ENCODE results near the gene ANO7. TPM values are rescaled to one million over a fixed set of nuclear protein-coding genes. Genes with fewer than 3 reads are reported as not detected.

The ANO7 gene
- polyA plus RNA-seq, 10 donors = 0.66 to 2.0 (median 0.89) TPM

- no peak for DNase-seq
Observed at GRCh38 chr2:241249654-241250053, 61.2 kb downstream of the ANO7 start.

- no peak for DNase-seq
Observed at GRCh38 chr2:241252778-241253475, 64.5 kb downstream of the ANO7 start.

GRCh38 chr2:241254904-241255351 is 66.5 kb downstream of the ANO7 start:
- DNase-seq = no peak

GRCh38 chr2:241255542-241256167 is 67.2 kb downstream of the ANO7 start:
- DNase-seq = no peak

- DNase-seq = no peak
Observed at GRCh38 chr2:241256168-241256545, 67.7 kb downstream of the ANO7 start.

GRCh38 chr2:241257419-241258032 is 69.0 kb downstream of the ANO7 start:
- no peak for DNase-seq

- DNase-seq = no peak
Observed at GRCh38 chr2:241258505-241259280, 70.2 kb downstream of the ANO7 start.

- DNase-seq = no peak
Observed at GRCh38 chr2:241260911-241261310, 72.4 kb downstream of the ANO7 start.

GRCh38 chr2:241261628-241262027 is 73.2 kb downstream of the ANO7 start:
- DNase-seq = no peak

GRCh38 chr2:241263061-241263460 is 74.6 kb downstream of the ANO7 start:
- DNase-seq = no peak

- DNase-seq = no peak
Observed at GRCh38 chr2:241265506-241265905, 77.0 kb downstream of the ANO7 start.

- DNase-seq = no peak
Observed at GRCh38 chr2:241267249-241268067, 79.0 kb downstream of the ANO7 start.

GRCh38 chr2:241268306-241268705 is 79.8 kb downstream of the ANO7 start:
- DNase-seq = no peak

GRCh38 chr2:241268716-241269445 is 80.4 kb downstream of the ANO7 start:
- no peak for DNase-seq

- DNase-seq = no peak
Observed at GRCh38 chr2:241269707-241270520, 81.4 kb downstream of the ANO7 start.

- DNase-seq = no peak
Observed at GRCh38 chr2:241270531-241270930, 82.1 kb downstream of the ANO7 start.

- DNase-seq = peak; percentile 74 to 92 (median 83)
Observed at GRCh38 chr2:241271706-241272302, 83.3 kb downstream of the ANO7 start.

- DNase-seq = peak; percentile 73 to 90 (median 79)
Observed at GRCh38 chr2:241272303-241273209, 84.1 kb downstream of the ANO7 start.
